Measurements from ENCODE around the gene CEP164. TPM values are rescaled to one million over a fixed set of nuclear protein-coding genes. Genes with fewer than 3 reads are reported as not detected.

The CEP164 gene
- total RNA-seq, 1 experiment from 2014 or later = 33.9 TPM

DNA sequence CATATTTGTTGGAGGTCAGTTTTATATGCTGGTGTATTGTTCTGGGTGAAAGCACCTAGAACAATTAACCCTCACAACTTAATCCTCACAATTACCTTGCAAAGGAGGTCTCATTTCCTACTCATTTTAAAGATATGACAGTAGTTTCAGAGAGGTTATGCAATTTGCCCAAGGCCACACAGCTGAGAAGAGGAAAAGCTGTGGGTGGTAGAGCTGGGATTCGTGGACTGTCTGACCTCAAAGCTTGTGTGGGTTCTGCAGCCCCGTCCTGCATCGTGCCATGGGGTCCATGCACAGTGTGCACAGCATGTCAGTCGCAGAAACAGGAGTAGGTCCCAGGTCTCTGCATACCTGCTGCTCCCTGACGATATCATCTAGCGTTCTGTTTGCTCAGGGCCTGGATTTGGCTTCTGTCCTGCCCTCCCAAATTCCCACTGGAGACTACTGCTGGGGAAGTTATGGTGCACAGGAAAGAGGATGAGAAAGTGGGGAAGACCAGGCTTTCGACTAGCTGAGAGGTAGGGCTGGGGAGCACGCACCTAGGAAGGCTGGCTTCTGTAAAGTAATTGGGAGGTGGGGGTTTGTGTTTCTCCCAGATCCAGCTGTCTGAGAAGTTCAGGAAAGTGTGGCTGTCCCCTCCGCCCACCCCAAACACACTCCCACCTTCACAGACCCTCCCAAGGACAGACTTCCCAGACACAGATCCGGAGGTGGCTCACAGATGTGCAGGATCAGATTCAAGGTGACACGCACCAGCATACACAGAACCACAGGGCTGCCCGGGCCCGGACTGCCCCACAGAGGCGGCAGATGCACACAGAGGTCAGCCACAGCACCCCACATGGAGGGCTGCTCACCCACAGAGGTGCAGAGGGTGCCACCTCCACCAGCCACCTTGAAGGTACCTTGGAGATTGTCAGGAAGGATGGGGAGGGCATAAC lies 13.6 kb upstream of the CEP164 start:
- peak in 1 of 2 experiments; percentile 49 for DNase-seq
- TF ChIP-seq, protein P1, sequence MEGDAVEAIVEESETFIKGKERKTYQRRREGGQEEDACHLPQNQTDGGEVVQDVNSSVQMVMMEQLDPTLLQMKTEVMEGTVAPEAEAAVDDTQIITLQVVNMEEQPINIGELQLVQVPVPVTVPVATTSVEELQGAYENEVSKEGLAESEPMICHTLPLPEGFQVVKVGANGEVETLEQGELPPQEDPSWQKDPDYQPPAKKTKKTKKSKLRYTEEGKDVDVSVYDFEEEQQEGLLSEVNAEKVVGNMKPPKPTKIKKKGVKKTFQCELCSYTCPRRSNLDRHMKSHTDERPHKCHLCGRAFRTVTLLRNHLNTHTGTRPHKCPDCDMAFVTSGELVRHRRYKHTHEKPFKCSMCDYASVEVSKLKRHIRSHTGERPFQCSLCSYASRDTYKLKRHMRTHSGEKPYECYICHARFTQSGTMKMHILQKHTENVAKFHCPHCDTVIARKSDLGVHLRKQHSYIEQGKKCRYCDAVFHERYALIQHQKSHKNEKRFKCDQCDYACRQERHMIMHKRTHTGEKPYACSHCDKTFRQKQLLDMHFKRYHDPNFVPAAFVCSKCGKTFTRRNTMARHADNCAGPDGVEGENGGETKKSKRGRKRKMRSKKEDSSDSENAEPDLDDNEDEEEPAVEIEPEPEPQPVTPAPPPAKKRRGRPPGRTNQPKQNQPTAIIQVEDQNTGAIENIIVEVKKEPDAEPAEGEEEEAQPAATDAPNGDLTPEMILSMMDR (conservative IDR thresholded peaks at IDR 0.05) = no peak
- no peak for TF ChIP-seq EZH2 (IDR thresholded peaks at IDR 0.05; ENCODE audit: low read depth)
- ChIA-PET CTCF (no interaction called here), POLR2A (ENCODE audit: unreplicated experiment) (no interaction called here)
- no peak overlapping the region for H3K27ac ChIP-seq
- H3K27me3 ChIP-seq (ENCODE audit: insufficient read depth, low read depth) = no peaks in the 10 kb centered on the region
- H3K36me3 ChIP-seq (ENCODE audit: low read depth) = no peaks in the 10 kb centered on the region
- H2AFZ ChIP-seq = no peak overlapping the region
- no peaks in the 10 kb centered on the region for H3K79me2 ChIP-seq (ENCODE audit: low read depth)
- H3K9me3 ChIP-seq (ENCODE audit: insufficient read depth, low read depth) = no peaks in the 10 kb centered on the region
- H3K4me1 ChIP-seq (replicated peaks; ENCODE audit: insufficient read depth) = 0 out of 2 replicates have a peak, but pooled peaks cover 18% of the 10 kb centered on the region
- no peaks in the 10 kb centered on the region for H3F3A ChIP-seq (ENCODE audit: insufficient read depth, low read depth)
- H3K9me2 ChIP-seq (ENCODE audit: insufficient read depth) = no peaks in the 10 kb centered on the region
- peak overlapping the region; percentile 28; the same call in 1 of the 2 replicates for H3K4me2 ChIP-seq
- H3K4me3 ChIP-seq = no peak overlapping the region
- no peaks in the 10 kb centered on the region for H4K20me1 ChIP-seq (ENCODE audit: insufficient read depth)
- no TSS peak for BruUV-seq (replicated peaks)
- intact Hi-C loops (cut with micrococcal nuclease; ENCODE audit: unreplicated experiment) = no loop called here

DNA sequence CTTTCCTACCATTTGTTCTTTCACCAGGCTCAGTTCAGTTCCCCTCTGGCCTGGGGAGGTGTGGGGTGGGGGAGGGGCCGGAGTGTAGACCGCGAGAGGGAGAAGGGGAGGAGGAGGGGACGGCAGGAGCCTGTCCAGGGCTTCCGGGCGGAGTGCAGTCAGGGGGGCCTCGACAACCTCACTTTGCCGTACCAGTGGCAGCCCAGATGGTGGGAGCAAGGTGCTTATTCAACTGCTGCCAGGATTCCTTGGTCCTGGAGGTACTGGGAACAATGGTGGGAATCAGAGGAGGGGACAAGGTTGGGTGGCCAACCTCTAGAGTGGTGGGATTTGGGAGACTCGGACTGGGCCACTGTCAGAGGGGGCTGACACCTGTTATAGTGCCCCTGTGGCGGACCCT lies 12.8 kb upstream of the CEP164 start:
- no peaks in the 10 kb centered on the region for H3F3A ChIP-seq (ENCODE audit: insufficient read depth, low read depth)
- no peaks in the 10 kb centered on the region for H4K20me1 ChIP-seq (ENCODE audit: insufficient read depth)
- no peaks in the 10 kb centered on the region for H3K9me3 ChIP-seq (ENCODE audit: insufficient read depth, low read depth)
- no peak for DNase-seq
- H3K4me1 ChIP-seq (replicated peaks; ENCODE audit: insufficient read depth) = 0 out of 2 replicates have a peak, but pooled peaks cover 18% of the 10 kb centered on the region
- H3K79me2 ChIP-seq (ENCODE audit: low read depth) = no peaks in the 10 kb centered on the region
- peak overlapping the region; percentile 94 for H3K4me2 ChIP-seq
- no peak overlapping the region for H3K4me3 ChIP-seq
- BruUV-seq (replicated peaks) = no TSS peak
- no peaks in the 10 kb centered on the region for H3K27me3 ChIP-seq (ENCODE audit: insufficient read depth, low read depth)
- no peak for TF ChIP-seq EZH2 (IDR thresholded peaks at IDR 0.05; ENCODE audit: low read depth)
- TF ChIP-seq, protein P1 (conservative IDR thresholded peaks at IDR 0.05) = no peak
- no peak overlapping the region for H3K27ac ChIP-seq
- no peaks in the 10 kb centered on the region for H3K9me2 ChIP-seq (ENCODE audit: insufficient read depth)
- no peaks in the 10 kb centered on the region for H3K36me3 ChIP-seq (ENCODE audit: low read depth)
- intact Hi-C loops (cut with micrococcal nuclease; ENCODE audit: unreplicated experiment) = no loop called here
- ChIA-PET CTCF (no interaction called here), POLR2A (ENCODE audit: unreplicated experiment) (no interaction called here)
- H2AFZ ChIP-seq = no peak overlapping the region

DNA sequence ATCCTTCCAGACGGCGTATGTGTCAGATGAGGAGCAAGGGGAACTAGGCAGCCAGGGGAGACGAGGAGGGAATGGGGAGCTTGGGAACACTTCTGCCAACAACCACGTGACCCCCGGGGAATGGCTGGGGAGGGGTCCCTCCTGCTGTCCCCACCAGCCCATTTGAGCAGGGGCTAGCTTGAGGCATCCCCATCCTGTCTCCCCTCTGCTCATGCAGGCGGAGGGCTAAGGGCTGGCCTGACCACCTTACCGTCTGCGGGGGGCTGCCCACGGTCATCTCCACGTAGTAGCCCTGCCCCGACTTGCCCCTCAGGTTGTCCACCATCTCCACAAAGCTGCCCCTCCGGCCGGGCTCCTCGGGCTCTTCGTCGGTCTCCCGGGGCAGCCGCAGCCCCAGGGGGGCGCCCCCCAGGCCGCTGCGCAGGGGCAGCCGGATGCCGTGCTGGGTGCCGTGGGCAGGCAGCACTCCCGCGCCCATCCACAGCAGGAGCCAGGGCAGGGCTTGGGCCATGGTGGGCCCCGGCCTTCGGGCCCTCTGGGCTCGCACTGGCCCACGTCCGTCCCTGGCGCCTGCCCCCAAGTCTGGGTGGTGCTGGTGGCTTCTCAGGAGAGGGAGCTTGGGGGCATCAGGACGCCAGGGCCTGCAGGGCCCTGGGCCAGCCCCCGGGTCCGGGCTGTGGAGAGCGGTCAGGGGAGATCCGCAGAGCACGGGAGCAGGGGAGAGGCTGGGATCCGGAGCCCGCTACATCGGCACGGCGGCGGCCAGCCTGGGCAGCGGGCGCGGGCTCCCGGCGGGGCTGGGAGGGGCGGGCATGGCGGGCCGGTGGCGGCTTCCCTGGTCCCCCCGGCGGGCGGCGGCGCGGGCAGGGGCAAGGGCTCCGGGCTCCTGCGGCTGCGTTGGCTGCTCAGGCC lies 12.1 kb upstream of the CEP164 start:
- Histone ChIP-seq H3K4me3 (peak overlapping the region; percentile 62), H3K79me2 (ENCODE audit: low read depth) (no peaks in the 10 kb centered on the region), H3F3A (ENCODE audit: insufficient read depth, low read depth) (no peaks in the 10 kb centered on the region), H3K27ac (no peak overlapping the region), H4K20me1 (ENCODE audit: insufficient read depth) (no peaks in the 10 kb centered on the region), H3K9me3 (ENCODE audit: insufficient read depth, low read depth) (no peaks in the 10 kb centered on the region), H3K9me2 (ENCODE audit: insufficient read depth) (no peaks in the 10 kb centered on the region), H2AFZ (peak overlapping the region; percentile 84), H3K36me3 (ENCODE audit: low read depth) (no peaks in the 10 kb centered on the region), H3K4me2 (peak overlapping the region; percentile 94), H3K27me3 (ENCODE audit: insufficient read depth, low read depth) (no peaks in the 10 kb centered on the region), H3K4me1 (replicated peaks; ENCODE audit: insufficient read depth) (0 out of 2 replicates have a peak, but pooled peaks cover 18% of the 10 kb centered on the region)
- POLR2A ChIA-PET (ENCODE audit: unreplicated experiment) = no interaction called here
- CTCF ChIA-PET = no interaction called here
- no peak for DNase-seq
- no peak for TF ChIP-seq EZH2 (IDR thresholded peaks at IDR 0.05; ENCODE audit: low read depth)
- TF ChIP-seq, protein P1 (conservative IDR thresholded peaks at IDR 0.05) = no peak
- no TSS peak for BruUV-seq (replicated peaks)
- intact Hi-C loops (cut with micrococcal nuclease; ENCODE audit: unreplicated experiment) = no loop called here
